ENCODE results near the gene DHRS12.

Gene DHRS12

GRCh38 chr13:51719394-51719793 is 84.6 kb downstream of the DHRS12 start:
- DNase-seq = no peak
